Epithelial cell of esophagus (primary cell): ENCODE measurements around the gene UCK2.
A peak's percentile ranks its signal among the peaks of the same experiment; 100 is the strongest.

Source experiments
- DNase-seq: peaks from one replicate; pipeline ENCODE4 v3.0.0; 2010; ENCODE audit warnings: low read depth
- H3K4me3 ChIP-seq: 2 replicates; pipeline ENCODE4 v1.5.1; 2011; ENCODE audit warnings: mild to moderate bottlenecking, low read length, control low read depth
- CTCF ChIP-seq: IDR thresholded peaks from 2 replicates; pipeline ENCODE4 v1.5.1; 2011; ENCODE audit warnings: low read depth, mild to moderate bottlenecking, low read length, control low read depth, inconsistent platforms; ENCODE audit not compliant: insufficient read depth; ENCODE audit errors: missing control alignments

UCK2 gene

GRCh38 chr1:165902565-165902964 is 75.2 kb downstream of the UCK2 start:
- DNase-seq = no peak
- H3K4me3 ChIP-seq = no peak overlapping the region
- no peak for TF ChIP-seq CTCF

- DNase-seq = peak; percentile 99
- no peak for TF ChIP-seq CTCF
- no peak overlapping the region for H3K4me3 ChIP-seq
Measured at GRCh38 chr1:165903672-165904071, 76.3 kb downstream of the UCK2 start.

GRCh38 chr1:165904948-165905347 is 77.5 kb downstream of the UCK2 start:
- no peak for DNase-seq
- no peak for TF ChIP-seq CTCF
- H3K4me3 ChIP-seq = no peak overlapping the region

GRCh38 chr1:165905853-165906252 is 78.4 kb downstream of the UCK2 start:
- no peak for TF ChIP-seq CTCF
- DNase-seq = no peak
- no peak overlapping the region for H3K4me3 ChIP-seq

GRCh38 chr1:165907256-165907857 is 79.9 kb downstream of the UCK2 start:
- TF ChIP-seq CTCF = no peak
- no peak for DNase-seq
- H3K4me3 ChIP-seq = no peak overlapping the region

GRCh38 chr1:165910764-165911421 is 83.5 kb downstream of the UCK2 start:
- H3K4me3 ChIP-seq = no peak overlapping the region
- DNase-seq = no peak
- TF ChIP-seq CTCF = no peak
